ENCODE results near the gene KIAA1191.

- no peak for TF ChIP-seq POLR2A (IDR thresholded peaks at IDR 0.05)
- TF ChIP-seq, protein P1, sequence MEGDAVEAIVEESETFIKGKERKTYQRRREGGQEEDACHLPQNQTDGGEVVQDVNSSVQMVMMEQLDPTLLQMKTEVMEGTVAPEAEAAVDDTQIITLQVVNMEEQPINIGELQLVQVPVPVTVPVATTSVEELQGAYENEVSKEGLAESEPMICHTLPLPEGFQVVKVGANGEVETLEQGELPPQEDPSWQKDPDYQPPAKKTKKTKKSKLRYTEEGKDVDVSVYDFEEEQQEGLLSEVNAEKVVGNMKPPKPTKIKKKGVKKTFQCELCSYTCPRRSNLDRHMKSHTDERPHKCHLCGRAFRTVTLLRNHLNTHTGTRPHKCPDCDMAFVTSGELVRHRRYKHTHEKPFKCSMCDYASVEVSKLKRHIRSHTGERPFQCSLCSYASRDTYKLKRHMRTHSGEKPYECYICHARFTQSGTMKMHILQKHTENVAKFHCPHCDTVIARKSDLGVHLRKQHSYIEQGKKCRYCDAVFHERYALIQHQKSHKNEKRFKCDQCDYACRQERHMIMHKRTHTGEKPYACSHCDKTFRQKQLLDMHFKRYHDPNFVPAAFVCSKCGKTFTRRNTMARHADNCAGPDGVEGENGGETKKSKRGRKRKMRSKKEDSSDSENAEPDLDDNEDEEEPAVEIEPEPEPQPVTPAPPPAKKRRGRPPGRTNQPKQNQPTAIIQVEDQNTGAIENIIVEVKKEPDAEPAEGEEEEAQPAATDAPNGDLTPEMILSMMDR (IDR thresholded peaks at IDR 0.05): no peak
Measured at GRCh38 chr5:176360894-176361436, 599 bp downstream of the KIAA1191 start.

All from breast epithelium (tissue), 3 donors.